GM12878 (cell line): ENCODE measurements around the gene ARHGEF38. TPM values are rescaled to one million over a fixed set of nuclear protein-coding genes. Genes with fewer than 3 reads are reported as not detected.

ENCODE experiments used
- BRCA1 ChIP-seq: IDR thresholded peaks from 2 replicates; pipeline ENCODE4 v1.6.1; 2011; ENCODE audit warnings: low read depth, low read length, improper control_type of control experiment
- ESRRA ChIP-seq: IDR thresholded peaks from 2 replicates; pipeline ENCODE4 v1.6.1; 2012; ENCODE audit warnings: mild to moderate bottlenecking, low read length, improper control_type of control experiment
- FOS ChIP-seq: IDR thresholded peaks from 3 replicates; pipeline ENCODE4 v1.6.1; 2011; ENCODE audit warnings: borderline replicate concordance; ENCODE audit not compliant: insufficient read length; ENCODE audit errors: extremely low read depth
- MEF2B ChIP-seq: fragments of 450-650 bp; IDR thresholded peaks from 2 replicates; pipeline ENCODE4 v1.6.1; 2018; ENCODE audit warnings: mild to moderate bottlenecking, moderate library complexity; ENCODE audit not compliant: partially characterized antibody, poor library complexity, severe bottlenecking
- MTA3 ChIP-seq: IDR thresholded peaks from 2 replicates; pipeline ENCODE4 v1.6.1; 2012; ENCODE audit warnings: low read length, inconsistent platforms, borderline replicate concordance
- SIX5 ChIP-seq: IDR thresholded peaks from 2 replicates; pipeline ENCODE4 v1.6.1; 2011; ENCODE audit warnings: mild to moderate bottlenecking, low read depth, low read length, moderate library complexity; ENCODE audit not compliant: severe bottlenecking
- SP1 ChIP-seq: IDR thresholded peaks from one replicate; pipeline ENCODE4 v1.6.1; 2011; ENCODE audit warnings: low read depth, low read length
- polyA plus RNA-seq, 11 experiments: library from polyadenylated mRNA; depleted of rRNA in 4 of 11; unstranded in 6 of 11; stranded (reverse) in 5 of 11; fragments of >200 nt; fragmentation: Nextera tagmentation in 4 of 11; fragmentation: Illumina TruSeq in 1 of 11; extraction: Ambion mirVana in 4 of 11; extraction: Trizol in 1 of 11; gene quantifications; 1 replicate in 1 of 11; 2 replicates in 10 of 11; pipeline versions ENCODE4 v1.2.1 to v1.2.3, GENCODE V29; 2011 to 2016; ENCODE audit warnings: inconsistent platforms in 2 of 11, missing spikeins in 2 of 11, low read depth in 1 of 11
- total RNA-seq, 4 experiments: library from RNA; depleted of rRNA in 3 of 4; stranded (reverse); fragments of >200 nt in 3 of 4; fragmentation: Illumina TruSeq in 1 of 4; extraction: Trizol in 1 of 4; gene quantifications; 2 replicates each; pipeline versions ENCODE4 v1.2.1 to v1.2.3, GENCODE V29; 2013 to 2021
- TF ChIP-seq, protein P1 (sequence below): fragments of 450-650 bp; IDR thresholded peaks from 2 replicates; pipeline ENCODE4 v1.6.1; 2017; ENCODE audit warnings: mild to moderate bottlenecking, moderate library complexity
- TF ChIP-seq, protein P2 (sequence below): fragments of 450-650 bp; formaldehyde crosslinking; IDR thresholded peaks from 2 replicates; pipeline ENCODE4 v1.5.0; 2022; ENCODE audit warnings: mild to moderate bottlenecking, missing genetic modification characterization
- TF ChIP-seq, protein P3 (sequence below): IDR thresholded peaks from 2 replicates; pipeline ENCODE4 v1.6.1; 2012; ENCODE audit warnings: improper control_type of control experiment, low read depth, low read length; ENCODE audit not compliant: insufficient replicate concordance
- TF ChIP-seq, protein P4 (sequence below): fragments of 450-650 bp; IDR thresholded peaks from 2 replicates; pipeline ENCODE4 v1.6.1; 2018; ENCODE audit warnings: mild to moderate bottlenecking, low read depth, moderate library complexity; ENCODE audit not compliant: partially characterized antibody

ARHGEF38 gene
- total and polyA plus RNA-seq, 10 of the 15 experiments (the other 5 are each of a cell fraction or from before 2014, with no cell fraction given): 0.01 to 1.1 (median 0.09) TPM; not detected in 2

DNA sequence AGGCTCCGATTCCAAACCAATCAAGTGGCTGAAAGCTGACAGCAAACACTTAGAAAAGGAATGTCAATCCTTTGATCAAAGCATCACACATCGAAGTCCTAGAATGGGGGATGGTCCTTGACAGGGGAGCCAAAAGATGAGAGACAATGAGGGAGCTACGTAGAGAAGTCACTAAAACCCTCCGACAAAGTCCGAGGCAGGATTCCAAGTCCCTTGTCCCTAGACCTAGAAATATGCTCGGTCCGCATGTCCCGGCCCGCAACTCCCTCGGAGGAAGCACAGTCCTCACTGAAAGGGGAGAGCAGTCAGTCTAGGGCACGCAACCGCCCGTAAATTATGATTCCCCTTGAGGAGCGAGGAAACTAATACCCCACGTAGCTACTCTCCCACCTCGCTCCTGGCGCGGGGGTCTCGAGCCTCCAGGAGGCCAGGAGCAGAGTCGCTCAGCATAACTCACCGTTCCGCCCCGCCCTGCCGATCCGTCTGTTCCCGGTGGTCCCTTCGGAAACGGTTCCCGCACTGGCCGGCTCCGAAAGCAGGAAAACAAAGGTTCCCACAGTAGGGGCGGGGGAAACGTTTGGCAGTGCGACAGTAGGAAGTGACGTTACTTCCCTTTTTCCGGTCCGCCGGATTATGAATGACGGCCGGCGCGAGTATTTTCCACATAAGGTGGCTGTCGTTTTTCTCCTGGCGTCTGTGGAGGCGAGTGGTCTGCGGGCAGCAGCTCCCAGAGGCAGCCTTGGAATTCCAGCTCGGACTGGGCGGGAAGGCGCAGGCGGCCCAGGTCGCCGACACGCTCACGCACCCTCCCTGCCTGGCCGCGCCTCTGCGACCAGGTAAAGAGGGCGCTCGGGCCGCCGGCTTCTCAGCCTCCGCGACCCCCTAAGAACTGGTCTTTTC is 156.0 kb downstream of the ARHGEF38 start, which contains the start of the genes GSTCD and INTS12 (continued):
- TF ChIP-seq, protein P1, sequence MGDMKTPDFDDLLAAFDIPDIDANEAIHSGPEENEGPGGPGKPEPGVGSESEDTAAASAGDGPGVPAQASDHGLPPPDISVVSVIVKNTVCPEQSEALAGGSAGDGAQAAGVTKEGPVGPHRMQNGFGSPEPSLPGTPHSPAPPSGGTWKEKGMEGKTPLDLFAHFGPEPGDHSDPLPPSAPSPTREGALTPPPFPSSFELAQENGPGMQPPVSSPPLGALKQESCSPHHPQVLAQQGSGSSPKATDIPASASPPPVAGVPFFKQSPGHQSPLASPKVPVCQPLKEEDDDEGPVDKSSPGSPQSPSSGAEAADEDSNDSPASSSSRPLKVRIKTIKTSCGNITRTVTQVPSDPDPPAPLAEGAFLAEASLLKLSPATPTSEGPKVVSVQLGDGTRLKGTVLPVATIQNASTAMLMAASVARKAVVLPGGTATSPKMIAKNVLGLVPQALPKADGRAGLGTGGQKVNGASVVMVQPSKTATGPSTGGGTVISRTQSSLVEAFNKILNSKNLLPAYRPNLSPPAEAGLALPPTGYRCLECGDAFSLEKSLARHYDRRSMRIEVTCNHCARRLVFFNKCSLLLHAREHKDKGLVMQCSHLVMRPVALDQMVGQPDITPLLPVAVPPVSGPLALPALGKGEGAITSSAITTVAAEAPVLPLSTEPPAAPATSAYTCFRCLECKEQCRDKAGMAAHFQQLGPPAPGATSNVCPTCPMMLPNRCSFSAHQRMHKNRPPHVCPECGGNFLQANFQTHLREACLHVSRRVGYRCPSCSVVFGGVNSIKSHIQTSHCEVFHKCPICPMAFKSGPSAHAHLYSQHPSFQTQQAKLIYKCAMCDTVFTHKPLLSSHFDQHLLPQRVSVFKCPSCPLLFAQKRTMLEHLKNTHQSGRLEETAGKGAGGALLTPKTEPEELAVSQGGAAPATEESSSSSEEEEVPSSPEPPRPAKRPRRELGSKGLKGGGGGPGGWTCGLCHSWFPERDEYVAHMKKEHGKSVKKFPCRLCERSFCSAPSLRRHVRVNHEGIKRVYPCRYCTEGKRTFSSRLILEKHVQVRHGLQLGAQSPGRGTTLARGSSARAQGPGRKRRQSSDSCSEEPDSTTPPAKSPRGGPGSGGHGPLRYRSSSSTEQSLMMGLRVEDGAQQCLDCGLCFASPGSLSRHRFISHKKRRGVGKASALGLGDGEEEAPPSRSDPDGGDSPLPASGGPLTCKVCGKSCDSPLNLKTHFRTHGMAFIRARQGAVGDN: peak; percentile 83; the same call in 1 of the 2 replicates
- TF ChIP-seq SP1 (peak; percentile 92), ESRRA (peak; percentile 89), MTA3 (no peak; the same call in 1 of the 2 replicates), BRCA1 (peak; percentile 52; the same call in 1 of the 2 replicates), SIX5 (peak; percentile 79), FOS (no peak), MEF2B (peak; percentile 45)
- TF ChIP-seq, protein P2, sequence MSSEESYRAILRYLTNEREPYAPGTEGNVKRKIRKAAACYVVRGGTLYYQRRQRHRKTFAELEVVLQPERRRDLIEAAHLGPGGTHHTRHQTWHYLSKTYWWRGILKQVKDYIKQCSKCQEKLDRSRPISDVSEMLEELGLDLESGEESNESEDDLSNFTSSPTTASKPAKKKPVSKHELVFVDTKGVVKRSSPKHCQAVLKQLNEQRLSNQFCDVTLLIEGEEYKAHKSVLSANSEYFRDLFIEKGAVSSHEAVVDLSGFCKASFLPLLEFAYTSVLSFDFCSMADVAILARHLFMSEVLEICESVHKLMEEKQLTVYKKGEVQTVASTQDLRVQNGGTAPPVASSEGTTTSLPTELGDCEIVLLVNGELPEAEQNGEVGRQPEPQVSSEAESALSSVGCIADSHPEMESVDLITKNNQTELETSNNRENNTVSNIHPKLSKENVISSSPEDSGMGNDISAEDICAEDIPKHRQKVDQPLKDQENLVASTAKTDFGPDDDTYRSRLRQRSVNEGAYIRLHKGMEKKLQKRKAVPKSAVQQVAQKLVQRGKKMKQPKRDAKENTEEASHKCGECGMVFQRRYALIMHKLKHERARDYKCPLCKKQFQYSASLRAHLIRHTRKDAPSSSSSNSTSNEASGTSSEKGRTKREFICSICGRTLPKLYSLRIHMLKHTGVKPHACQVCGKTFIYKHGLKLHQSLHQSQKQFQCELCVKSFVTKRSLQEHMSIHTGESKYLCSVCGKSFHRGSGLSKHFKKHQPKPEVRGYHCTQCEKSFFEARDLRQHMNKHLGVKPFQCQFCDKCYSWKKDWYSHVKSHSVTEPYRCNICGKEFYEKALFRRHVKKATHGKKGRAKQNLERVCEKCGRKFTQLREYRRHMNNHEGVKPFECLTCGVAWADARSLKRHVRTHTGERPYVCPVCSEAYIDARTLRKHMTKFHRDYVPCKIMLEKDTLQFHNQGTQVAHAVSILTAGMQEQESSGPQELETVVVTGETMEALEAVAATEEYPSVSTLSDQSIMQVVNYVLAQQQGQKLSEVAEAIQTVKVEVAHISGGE: peak; percentile 100
- TF ChIP-seq, protein P3, sequence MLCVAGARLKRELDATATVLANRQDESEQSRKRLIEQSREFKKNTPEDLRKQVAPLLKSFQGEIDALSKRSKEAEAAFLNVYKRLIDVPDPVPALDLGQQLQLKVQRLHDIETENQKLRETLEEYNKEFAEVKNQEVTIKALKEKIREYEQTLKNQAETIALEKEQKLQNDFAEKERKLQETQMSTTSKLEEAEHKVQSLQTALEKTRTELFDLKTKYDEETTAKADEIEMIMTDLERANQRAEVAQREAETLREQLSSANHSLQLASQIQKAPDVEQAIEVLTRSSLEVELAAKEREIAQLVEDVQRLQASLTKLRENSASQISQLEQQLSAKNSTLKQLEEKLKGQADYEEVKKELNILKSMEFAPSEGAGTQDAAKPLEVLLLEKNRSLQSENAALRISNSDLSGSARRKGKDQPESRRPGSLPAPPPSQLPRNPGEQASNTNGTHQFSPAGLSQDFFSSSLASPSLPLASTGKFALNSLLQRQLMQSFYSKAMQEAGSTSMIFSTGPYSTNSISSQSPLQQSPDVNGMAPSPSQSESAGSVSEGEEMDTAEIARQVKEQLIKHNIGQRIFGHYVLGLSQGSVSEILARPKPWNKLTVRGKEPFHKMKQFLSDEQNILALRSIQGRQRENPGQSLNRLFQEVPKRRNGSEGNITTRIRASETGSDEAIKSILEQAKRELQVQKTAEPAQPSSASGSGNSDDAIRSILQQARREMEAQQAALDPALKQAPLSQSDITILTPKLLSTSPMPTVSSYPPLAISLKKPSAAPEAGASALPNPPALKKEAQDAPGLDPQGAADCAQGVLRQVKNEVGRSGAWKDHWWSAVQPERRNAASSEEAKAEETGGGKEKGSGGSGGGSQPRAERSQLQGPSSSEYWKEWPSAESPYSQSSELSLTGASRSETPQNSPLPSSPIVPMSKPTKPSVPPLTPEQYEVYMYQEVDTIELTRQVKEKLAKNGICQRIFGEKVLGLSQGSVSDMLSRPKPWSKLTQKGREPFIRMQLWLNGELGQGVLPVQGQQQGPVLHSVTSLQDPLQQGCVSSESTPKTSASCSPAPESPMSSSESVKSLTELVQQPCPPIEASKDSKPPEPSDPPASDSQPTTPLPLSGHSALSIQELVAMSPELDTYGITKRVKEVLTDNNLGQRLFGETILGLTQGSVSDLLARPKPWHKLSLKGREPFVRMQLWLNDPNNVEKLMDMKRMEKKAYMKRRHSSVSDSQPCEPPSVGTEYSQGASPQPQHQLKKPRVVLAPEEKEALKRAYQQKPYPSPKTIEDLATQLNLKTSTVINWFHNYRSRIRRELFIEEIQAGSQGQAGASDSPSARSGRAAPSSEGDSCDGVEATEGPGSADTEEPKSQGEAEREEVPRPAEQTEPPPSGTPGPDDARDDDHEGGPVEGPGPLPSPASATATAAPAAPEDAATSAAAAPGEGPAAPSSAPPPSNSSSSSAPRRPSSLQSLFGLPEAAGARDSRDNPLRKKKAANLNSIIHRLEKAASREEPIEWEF: no peak
- TF ChIP-seq, protein P4, sequence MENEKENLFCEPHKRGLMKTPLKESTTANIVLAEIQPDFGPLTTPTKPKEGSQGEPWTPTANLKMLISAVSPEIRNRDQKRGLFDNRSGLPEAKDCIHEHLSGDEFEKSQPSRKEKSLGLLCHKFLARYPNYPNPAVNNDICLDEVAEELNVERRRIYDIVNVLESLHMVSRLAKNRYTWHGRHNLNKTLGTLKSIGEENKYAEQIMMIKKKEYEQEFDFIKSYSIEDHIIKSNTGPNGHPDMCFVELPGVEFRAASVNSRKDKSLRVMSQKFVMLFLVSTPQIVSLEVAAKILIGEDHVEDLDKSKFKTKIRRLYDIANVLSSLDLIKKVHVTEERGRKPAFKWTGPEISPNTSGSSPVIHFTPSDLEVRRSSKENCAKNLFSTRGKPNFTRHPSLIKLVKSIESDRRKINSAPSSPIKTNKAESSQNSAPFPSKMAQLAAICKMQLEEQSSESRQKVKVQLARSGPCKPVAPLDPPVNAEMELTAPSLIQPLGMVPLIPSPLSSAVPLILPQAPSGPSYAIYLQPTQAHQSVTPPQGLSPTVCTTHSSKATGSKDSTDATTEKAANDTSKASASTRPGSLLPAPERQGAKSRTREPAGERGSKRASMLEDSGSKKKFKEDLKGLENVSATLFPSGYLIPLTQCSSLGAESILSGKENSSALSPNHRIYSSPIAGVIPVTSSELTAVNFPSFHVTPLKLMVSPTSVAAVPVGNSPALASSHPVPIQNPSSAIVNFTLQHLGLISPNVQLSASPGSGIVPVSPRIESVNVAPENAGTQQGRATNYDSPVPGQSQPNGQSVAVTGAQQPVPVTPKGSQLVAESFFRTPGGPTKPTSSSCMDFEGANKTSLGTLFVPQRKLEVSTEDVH: peak; percentile 96
